ENCODE measurements around the gene MST1R.
"Not testable (repeated sequence)": the region's sequence is repeated elsewhere in the genome, so short reads cannot be mapped to it uniquely, and the experiment has no call there.

The MST1R gene

DNA sequence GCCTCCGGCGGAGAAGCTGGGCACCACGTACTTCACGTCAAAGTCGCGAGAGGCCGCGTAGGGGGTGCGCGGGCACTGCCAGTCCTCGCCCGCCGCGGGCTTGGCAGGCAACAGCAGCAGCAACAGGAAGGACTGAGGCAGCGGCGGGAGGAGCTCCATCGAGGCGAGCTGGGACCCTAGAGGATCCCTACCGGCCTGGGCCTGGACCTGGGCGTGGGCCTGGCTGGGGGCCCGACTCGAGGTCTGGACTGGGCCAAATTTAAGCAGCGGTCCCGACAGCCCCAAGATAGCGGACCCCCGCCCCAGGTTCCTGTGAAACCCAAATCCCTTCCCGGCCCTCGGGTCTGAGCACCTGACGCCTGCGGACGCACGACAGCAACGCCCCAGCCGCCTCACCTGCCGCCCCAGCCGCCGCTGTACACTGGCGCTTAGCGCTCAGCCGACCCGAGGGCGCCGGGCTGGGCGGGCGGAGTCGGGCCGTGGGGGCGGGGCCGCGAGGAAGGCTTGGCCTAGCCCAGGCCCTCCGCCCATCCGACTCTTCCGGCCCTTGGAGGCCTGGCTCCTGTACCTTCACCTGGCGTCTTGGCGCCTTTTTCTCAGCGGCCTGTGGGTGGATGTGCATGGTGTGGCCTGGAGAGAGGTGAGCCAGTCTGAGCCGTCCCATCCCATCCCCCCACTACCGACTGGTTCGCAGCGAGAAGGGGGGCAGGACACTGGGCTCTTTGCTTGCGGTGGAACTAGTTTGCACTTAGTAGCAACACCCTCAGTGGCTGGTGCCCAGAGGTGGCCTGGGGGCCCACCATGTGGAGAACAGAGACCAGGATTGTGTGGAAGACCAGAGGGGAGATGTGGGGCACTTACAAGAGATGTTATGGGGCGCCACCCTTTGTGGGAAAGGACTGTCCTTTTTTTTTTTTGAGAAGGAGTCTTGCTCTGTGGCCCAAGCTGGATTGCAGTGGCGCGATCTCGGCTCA lies at the start of gene MST1R:
TSS of gene MST1R (minus strand) at position 423 of the 974 bp plus-strand sequence. CDS start at position 159, 264 bp downstream.
- peak; percentile 86 for DNase-seq

DNA sequence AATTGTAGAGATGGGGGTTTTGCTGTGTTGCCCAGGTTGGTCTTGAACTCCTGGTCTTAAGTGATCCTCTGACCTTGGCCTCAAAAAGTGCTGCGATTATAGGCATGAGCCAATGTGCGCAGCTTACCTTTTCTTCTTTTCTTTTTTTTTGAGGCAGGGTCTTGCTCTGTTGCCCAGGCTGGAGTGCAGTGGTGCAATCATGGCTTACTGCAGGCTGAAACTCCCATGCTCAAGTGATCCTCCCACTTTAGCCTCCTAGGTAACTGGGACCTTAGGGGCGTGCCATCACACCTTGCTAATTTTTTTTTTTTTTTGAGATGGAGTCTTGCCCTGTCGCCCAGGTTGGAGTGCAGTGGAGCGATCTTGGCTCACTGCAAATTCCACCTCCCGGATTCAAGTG lies 49.3 kb upstream of the MST1R start:
- DNase-seq: no peak

GRCh38 chr3:49942651-49943050 lies 39.0 kb upstream of the MST1R start:
- no peak for DNase-seq

DNA sequence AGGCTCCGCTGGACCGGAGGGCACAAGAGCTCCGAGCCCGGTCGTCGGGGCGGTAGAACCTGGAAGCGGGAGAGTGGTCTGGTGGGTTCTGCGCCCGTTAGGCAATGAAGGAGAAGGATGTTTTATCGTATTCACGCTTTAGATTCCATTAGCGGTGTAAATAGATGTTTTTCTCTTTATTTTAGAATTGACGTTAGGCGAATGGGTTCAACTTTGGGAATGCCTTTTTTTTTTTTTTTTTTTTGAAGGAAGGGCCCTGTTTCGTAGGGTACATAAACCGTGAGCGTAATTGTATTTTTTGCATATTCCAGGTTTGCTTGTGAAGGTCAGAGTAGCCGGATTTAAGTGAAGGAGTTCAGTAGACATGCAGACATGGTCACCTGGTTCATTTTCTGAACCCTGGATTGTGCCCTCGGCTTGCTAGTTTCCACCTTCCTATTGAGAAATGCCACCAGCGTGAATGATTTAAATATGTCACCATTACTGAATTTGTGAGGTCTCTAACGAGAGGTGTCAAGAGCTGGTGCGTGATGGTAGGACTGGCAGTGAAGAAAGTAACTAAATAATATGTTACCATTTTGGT lies 37.1 kb upstream of the MST1R start:
- DNase-seq: no peak

DNA sequence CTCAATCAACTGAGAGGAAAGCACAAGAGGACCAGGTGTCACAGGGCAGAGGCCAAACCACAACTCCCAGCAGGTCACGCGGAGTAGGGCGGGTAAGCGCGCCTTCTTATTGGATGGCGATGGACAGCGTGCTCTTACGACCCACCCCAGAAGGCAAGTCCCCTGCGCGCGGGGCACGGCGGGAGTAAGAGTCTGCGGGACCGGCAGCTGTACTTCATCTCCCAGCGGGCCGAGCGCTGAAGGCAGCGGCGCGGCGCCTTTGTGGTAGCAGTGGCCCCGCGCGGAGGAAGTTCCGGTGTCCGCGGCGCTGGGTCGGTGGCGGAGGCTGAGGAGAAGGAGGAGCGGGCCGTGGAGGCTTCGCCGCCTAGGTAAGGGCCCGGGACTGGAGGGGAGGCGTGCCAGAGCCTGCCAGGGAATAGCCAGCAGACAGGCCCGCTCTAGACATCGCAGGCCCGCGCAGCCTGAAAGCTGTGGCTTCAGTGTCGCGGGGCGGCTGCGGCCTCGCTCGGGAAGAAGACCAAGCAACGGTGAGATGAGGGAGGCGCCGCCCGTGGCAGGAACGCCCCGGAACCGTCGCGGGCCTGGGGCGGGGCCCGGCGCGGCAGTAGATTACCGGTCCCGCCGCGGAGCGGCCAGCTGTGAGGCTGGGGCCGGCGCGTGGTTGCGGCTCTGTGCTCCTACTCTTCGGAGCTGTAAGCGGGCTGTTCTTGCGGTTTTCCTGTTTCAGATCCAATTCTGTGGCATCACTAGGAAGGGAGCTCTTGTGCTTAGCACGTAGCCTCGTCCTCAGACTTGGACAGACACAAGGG lies 36.4 kb upstream of the MST1R start, which contains the start of gene RBM6:
TSS of gene RBM6 (plus strand) at position 293 of the 809 bp plus-strand sequence. CDS start 22,492 bp downstream, outside the sequence.
- peak; percentile 94 for DNase-seq

GRCh38 chr3:49937090-49937489 lies 33.4 kb upstream of the MST1R start:
- no peak for DNase-seq

DNA sequence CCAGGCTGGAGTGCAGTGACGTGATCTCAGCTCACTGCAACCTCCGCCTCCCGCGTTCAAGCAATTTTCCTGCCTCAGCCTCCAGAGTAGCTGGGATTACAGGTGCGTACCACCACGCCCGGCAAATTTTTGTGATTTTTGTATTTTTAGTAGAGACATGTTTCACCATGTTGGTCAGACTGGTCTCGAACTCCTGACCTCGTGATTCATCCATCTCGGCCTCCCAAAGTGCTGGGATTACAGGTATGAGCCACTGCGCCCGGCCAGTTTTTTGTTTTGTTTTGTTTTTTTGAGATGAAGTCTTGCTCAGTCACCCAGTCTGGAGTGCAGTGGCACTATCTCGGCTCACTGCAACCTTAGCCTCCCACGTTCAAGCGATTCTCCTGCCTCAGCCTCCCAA lies 28.6 kb upstream of the MST1R start:
- not testable (repeated sequence) for DNase-seq

DNA sequence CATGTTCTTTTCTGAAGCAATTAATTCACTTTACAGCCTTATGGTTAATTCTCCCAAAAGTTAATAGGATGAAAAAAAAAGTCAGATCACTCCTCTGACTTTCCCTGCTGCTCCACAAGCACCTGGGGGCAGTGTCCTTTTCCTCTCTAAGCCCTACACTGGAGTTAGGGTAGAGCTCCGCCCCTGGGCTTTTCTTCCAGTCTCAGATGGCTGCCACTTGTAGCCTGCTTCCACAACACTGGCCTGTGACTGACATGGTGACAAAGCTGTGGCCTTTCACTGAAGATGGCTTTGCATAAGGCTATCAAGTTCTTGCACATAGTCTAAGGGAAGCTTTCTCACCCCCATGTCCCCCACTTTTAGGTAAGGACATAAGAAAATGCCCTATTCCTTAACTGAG lies 27.2 kb upstream of the MST1R start:
- no peak for DNase-seq

- DNase-seq: no peak
These were observed 26.6 kb upstream of the MST1R start for GRCh38 chr3:49930168-49930690.

DNA sequence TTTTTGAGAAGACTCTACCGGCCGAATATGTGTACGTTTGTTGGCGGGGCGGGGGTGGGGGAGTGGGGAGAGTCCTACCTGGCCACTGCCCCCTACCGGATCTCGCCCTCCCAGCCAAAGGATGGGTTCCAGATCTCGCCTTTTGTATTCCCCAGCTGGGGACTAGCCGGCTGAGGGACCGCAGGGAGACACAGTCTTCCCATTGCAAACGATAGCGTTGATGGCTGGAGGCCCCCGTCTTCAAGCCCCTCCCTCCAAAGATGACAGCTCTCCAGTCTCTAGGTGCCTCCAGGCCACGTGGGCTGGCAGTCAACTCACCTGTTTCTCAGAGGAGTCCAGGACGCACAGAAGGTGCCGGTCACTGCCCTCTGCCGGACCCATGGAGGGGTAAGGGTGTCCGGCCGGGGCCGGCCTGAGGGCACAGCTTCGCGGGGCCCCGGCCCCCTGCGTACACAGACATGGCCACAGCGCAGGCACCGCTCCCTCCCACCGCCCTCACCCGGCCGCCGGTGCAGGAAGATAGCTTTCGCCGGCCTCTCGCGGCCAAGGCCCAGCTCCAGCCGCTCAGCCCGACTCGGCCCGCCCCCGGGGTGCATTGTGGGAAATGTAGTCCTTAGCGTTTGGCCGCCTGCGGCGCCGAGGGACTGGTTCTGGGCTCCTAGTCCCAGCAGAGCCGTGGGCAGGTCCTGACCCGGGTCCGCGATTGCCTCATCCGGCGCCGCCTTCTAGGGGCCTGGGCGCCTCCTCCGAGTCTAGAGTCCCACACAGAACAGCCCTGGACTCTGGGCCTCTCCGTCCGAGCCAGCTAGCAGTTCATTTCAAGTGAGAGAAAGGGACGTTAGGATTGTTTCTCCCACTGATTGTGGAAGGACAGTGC lies 25.9 kb upstream of the MST1R start, which contains the start of gene MON1A:
TSS of gene MON1A (minus strand) at position 521 of the 877 bp plus-strand sequence. CDS start 16,465 bp downstream, outside the sequence.
- peak; percentile 90 for DNase-seq

DNA sequence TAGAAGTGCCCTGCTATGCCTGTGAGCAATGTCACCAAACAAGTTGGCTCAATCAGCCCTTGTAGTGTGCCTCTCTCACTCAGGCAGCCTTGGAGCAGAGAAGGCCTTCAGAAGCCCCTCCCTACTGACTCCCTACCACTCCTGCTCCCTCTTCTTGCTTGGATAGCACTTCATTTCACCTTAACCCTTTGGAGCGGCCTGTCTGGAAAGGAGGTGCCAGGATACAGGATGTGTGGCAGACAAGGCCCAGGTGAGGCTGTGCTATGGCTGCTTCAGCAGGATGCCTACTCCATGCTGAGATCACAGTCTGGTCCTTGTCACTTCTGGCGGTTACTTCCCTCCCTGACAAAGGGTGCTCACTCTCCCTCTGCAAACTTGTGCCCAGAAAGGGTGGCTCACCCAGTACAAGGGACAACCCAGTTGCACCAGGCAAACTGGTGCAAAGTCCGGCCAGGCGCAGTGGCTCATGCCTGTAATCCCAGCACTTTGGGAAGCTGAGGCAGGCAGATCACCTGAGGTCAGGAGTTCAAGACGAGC lies 24.9 kb upstream of the MST1R start:
- no peak for DNase-seq

- no peak for DNase-seq
These were observed 24.1 kb upstream of the MST1R start for GRCh38 chr3:49927798-49928197.

DNA sequence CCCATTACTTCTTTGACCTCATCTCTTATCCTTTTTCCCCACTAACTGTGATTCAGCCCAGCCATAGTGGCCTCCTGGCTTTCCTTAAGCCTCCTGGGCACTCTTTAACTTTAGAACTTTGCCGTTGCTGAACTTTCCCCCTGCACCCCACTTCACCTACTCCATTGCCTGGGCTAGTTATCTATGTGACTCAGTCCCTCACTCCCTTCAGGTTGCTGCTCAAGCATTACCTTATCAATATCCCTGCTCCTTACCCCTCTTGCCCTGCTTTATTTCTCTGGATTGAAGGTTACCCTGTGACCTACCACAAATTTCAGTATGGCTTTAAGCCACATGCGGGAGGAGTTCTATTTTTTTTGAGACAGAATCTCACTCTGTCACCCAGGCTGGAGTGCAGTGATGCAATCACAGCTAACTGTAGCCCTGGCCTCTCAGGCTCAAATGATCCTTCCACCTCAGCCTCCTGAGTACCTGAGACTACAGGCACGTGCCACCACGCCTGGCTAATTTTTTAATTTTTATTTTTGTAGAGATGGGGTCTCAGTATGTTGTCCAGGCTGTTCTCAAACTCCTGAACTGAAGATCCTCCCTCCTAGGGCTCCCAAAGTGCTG lies 22.6 kb upstream of the MST1R start:
- DNase-seq: no peak

- DNase-seq: no peak
These were observed 21.8 kb upstream of the MST1R start for GRCh38 chr3:49925485-49925884.

- no peak for DNase-seq
These were observed 21.0 kb upstream of the MST1R start for GRCh38 chr3:49924683-49925082.

DNA sequence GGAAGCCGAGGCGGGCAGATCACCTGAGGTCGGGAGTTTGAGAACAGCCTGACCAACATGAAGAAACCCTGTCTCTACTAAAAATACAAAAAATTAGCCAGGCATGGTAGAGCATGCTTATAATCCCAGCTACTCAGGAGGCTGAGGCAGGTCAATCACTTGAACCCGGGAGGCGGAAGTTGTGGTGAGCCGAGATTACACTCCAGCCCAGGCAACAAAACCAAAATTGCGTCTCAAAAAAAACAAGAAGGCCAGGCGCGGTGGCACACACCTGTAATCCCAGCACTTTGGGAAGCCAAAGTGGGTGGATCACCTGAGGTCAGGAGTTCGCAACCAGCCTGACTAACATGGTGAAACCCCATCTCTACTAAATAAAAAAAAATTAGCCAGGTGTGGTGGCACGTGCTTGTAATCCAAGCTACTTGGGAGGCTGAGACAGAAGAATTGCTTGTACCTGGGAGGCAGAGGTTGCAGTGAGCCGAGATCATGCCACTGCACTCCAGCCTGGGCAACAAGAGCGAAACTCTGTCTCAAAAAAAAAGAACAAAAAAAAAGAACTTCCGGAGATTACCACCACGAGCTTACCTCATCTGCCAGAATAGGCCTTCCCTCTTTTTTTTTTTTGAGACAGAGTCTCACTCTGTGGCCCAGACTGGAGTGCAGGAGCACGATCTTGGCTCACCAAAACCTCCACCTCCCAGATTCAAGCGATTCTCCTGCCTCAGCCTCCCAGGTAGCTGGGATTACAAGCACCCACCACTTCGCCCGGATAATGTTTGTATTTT lies 14.3 kb upstream of the MST1R start:
- not testable (repeated sequence) for DNase-seq

DNA sequence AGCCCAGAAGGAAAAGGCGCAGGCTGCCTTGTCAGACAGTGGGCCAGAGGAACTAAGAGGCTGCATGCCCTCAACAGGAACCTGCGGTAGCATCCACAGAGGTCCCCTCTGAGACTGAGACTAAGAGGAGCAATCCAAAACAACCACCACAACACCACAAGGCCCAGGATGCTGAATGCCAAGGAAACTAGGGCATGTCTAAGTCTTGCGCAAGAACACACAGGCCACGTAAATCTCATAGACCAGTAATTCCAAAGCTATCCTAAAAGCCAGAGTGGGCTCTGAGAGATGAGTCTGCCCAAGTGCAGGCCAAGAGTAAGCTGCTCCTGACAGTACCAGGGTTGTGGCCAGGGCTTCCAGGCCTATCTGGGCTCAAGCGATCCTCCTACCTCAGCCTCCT lies 13.0 kb upstream of the MST1R start:
- DNase-seq: no peak

- DNase-seq: no peak
These were observed 11.2 kb upstream of the MST1R start for GRCh38 chr3:49914906-49915305.

- DNase-seq: no peak
These were observed 9.2 kb upstream of the MST1R start for GRCh38 chr3:49912881-49913281.

GRCh38 chr3:49911611-49912010 lies 7.9 kb upstream of the MST1R start:
- no peak for DNase-seq

All from CD4-positive, alpha-beta T cell treated with Interleukin-12 subunit alpha and Interleukin-12 subunit beta, for 1 hour (primary cell).